Measurements from ENCODE around the gene CCT8L2.
"Not testable (repeated sequence)": the region's sequence is repeated elsewhere in the genome, so short reads cannot be mapped to it uniquely, and the experiment has no call there.

Gene CCT8L2

GRCh38 chr22:16559056-16559955, 33.3 kb downstream of the CCT8L2 start:
- Histone ChIP-seq H3K27ac (ENCODE audit: insufficient read depth, low read length, poor library complexity, severe bottlenecking) (no peak overlapping the region), H3K36me3 (ENCODE audit: control insufficient read depth, insufficient read depth, low read length) (no peaks in the 10 kb centered on the region), H3K27me3 (replicated peaks; ENCODE audit: control insufficient read depth, insufficient read depth, low read length, poor library complexity, severe bottlenecking) (no peaks in the 10 kb centered on the region), H3K4me3 (ENCODE audit: insufficient read depth, low read depth, low read length, poor library complexity, severe bottlenecking) (no peak overlapping the region), H3K4me1 (ENCODE audit: control insufficient read depth, insufficient read depth, low read length, poor library complexity, severe bottlenecking) (no peaks in the 10 kb centered on the region), H3K9me3 (ENCODE audit: control insufficient read depth, low read length) (no peaks in the 10 kb centered on the region)
- no peak for DNase-seq

DNA sequence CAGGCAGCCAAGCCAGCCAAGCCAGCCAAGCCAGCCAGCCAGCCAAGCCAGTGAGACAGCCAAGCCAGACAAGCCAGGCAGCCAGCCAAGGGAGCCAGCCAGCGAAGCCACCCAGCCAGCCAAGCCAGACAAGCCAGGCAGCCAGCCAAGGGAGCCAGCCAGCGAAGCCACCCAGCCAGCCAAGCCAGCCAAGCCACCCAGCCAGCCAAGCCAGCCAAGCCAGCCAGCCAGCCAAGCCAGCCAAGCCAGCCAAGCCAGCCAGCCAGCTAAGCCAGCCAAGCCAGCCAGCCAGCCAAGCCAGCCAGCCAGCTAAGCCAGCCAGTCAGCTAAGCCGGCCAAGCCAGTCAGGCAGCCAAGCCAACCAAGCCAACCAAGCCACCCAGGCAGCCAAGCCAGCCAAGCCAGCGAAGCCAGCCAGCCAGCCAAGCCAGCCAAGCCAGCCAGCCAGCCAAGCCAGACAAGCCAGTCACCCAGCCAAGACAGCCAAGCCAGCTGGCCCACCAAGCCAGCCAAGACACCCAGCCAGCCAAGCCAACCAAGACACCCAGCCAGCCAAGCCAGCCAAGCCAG, 34.1 kb downstream of the CCT8L2 start:
- H3K27me3 ChIP-seq (replicated peaks; ENCODE audit: control insufficient read depth, insufficient read depth, low read length, poor library complexity, severe bottlenecking); H3K4me3 ChIP-seq (ENCODE audit: insufficient read depth, low read depth, low read length, poor library complexity, severe bottlenecking); DNase-seq; H3K9me3 ChIP-seq (ENCODE audit: control insufficient read depth, low read length); H3K27ac ChIP-seq (ENCODE audit: insufficient read depth, low read length, poor library complexity, severe bottlenecking); H3K4me1 ChIP-seq (ENCODE audit: control insufficient read depth, insufficient read depth, low read length, poor library complexity, severe bottlenecking); H3K36me3 ChIP-seq (ENCODE audit: control insufficient read depth, insufficient read depth, low read length): not testable (repeated sequence)

DNA sequence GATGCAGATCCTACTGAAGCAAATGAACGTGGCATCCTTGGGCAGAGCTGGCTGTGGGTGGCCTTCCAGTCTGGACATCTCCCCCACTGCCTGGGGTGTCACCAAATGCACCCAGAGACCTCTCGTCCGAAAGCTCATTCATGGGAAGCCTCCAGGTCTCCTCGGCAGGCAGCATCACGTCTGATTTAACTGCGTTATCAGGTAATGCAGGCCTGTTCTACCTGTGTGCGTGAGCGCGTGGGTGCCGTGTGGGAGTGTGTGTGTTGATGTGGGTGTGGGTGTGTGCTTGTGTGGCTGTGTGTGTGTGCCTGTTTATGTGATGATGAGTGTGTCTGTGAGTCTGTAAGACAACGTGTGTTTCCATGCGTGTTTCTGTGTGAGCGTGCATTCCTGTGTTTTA, 35.1 kb downstream of the CCT8L2 start:
- DNase-seq; H3K4me1 ChIP-seq (ENCODE audit: control insufficient read depth, insufficient read depth, low read length, poor library complexity, severe bottlenecking); H3K4me3 ChIP-seq (ENCODE audit: insufficient read depth, low read depth, low read length, poor library complexity, severe bottlenecking); H3K27ac ChIP-seq (ENCODE audit: insufficient read depth, low read length, poor library complexity, severe bottlenecking); H3K27me3 ChIP-seq (replicated peaks; ENCODE audit: control insufficient read depth, insufficient read depth, low read length, poor library complexity, severe bottlenecking); H3K36me3 ChIP-seq (ENCODE audit: control insufficient read depth, insufficient read depth, low read length); H3K9me3 ChIP-seq (ENCODE audit: control insufficient read depth, low read length): not testable (repeated sequence)

GRCh38 chr22:16555077-16555994, 37.3 kb downstream of the CCT8L2 start:
- H3K4me3 ChIP-seq (ENCODE audit: insufficient read depth, low read depth, low read length, poor library complexity, severe bottlenecking); H3K4me1 ChIP-seq (ENCODE audit: control insufficient read depth, insufficient read depth, low read length, poor library complexity, severe bottlenecking); H3K9me3 ChIP-seq (ENCODE audit: control insufficient read depth, low read length); H3K27me3 ChIP-seq (replicated peaks; ENCODE audit: control insufficient read depth, insufficient read depth, low read length, poor library complexity, severe bottlenecking); H3K27ac ChIP-seq (ENCODE audit: insufficient read depth, low read length, poor library complexity, severe bottlenecking); H3K36me3 ChIP-seq (ENCODE audit: control insufficient read depth, insufficient read depth, low read length); DNase-seq: not testable (repeated sequence)

- H3K9me3 ChIP-seq (ENCODE audit: control insufficient read depth, low read length); H3K4me3 ChIP-seq (ENCODE audit: insufficient read depth, low read depth, low read length, poor library complexity, severe bottlenecking); H3K27me3 ChIP-seq (replicated peaks; ENCODE audit: control insufficient read depth, insufficient read depth, low read length, poor library complexity, severe bottlenecking); H3K36me3 ChIP-seq (ENCODE audit: control insufficient read depth, insufficient read depth, low read length); H3K27ac ChIP-seq (ENCODE audit: insufficient read depth, low read length, poor library complexity, severe bottlenecking); DNase-seq; H3K4me1 ChIP-seq (ENCODE audit: control insufficient read depth, insufficient read depth, low read length, poor library complexity, severe bottlenecking): not testable (repeated sequence)
Observed at GRCh38 chr22:16543310-16543709, 49.3 kb downstream of the CCT8L2 start.
